H54 (cell line): Measurements from ENCODE around the gene ZNF593OS.

Experiments used
- DNase-seq: peaks from one replicate; pipeline ENCODE4 v3.0.0; 2011; ENCODE audit warnings: low spot score, mixed read lengths; ENCODE audit not compliant: insufficient read length
- FAIRE-seq: peaks from 3 replicates; lab custom pipeline; 2011; peaks lifted over from hg19 to GRCh38; lab: Jason Lieb, UNC
- POLR2A ChIP-seq: IDR thresholded peaks from 2 replicates; pipeline ENCODE4 v1.6.1; 2011; ENCODE audit warnings: low read depth, mild to moderate bottlenecking, low read length

Gene ZNF593OS

DNA sequence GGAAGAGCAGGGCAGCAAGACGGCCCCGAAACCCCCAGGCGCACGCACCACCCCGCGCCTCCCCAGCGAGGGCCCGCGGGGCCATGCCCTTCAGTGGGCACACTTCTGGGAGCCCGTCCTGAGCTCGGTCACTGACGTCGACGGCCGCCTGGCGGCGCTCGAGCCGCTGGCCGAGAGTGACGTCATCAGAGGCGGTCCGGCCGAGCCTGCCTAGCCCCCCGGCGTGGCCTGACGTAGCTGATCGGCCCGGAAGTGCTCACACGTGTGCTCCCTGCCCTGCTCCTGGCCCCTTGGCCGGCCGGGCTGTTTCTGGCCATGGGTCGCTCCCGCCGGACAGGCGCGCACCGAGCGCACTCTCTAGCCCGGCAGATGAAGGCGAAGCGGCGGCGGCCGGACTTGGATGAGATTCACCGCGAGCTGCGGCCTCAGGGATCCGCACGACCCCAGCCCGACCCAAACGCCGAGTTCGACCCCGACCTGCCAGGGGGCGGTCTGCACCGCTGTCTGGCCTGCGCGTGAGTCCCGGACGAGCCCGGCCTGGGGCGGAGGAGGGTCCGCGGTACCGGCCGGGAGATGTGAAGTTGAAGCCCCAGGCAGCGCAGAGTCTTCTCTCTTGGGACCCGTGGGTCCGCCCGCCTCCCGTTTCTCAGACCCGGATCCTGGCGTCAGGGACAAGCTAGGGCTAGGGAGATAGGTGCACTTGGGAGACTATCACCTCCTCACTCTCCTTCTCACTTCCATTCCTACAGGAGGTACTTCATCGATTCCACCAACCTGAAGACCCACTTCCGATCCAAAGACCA is 1.8 kb downstream of the ZNF593OS start, which contains the start of gene ZNF593:
TSS of gene ZNF593 (plus strand) at position 240 of the 803 bp plus-strand sequence. CDS start at position 316, 76 bp downstream.
- DNase-seq (peak; percentile 96), FAIRE-seq (peak; percentile 68)
- peak; percentile 62 for TF ChIP-seq POLR2A

DNA sequence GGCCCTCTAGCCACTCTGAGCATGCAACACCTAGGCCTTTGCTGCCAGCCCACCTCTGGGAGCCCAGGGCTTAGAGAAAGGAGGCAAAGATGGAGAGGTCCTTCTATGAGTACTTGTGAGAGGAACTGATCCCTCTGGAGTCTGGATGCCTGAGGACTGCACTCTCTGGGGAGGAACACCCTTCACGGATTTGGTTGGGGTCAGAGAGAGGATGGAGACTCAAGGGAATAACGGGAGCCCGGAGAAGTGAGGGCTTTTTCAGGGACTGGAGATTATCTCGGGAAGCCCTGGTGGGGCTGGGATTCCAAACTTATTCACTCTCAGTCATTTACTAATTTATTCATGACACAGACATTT is 2.5 kb downstream of the ZNF593OS start:
- TF ChIP-seq POLR2A, result no peak
- no peak for DNase-seq
- no peak for FAIRE-seq

DNA sequence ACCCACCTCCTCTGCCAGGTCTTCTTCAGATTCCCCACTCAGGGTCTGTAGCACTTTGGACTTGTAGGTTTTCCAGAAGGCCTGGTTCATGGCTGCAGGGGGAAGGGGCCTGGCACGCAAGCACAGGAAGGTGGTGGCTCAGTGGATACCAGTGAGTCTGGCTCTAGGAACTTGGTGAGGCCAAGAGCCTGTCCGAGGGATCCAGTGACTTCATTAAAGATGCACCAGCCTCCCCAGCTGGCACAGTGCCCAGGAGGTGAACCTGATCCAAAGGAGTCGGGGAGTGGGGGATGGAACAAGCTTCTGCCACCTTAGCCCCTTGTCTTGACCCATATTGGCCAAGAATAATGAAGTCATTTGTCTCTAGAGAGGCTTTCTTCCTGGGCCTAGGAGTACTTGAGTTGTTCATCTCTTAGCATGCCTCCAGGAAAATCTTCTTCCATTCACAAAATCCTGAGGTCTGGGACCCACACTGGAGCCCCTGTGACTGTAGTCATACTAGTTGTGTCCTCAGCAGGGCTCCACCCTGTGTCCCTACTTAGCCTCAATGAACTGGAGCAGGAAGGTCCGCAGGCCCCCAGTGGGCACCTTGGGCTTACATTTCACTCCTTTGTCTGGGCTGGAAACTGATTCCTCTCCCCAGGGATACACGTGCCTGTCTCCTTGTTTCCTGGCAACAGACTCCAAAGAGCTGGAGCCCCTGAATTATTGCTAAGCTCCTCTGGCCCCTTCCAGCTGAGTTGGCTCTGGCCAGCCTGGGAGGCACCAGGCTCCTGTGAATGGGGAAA is 3.0 kb downstream of the ZNF593OS start, which contains the start of gene C1orf232:
TSS of gene C1orf232 (minus strand) at position 554 of the 788 bp plus-strand sequence. CDS start at position 90, 464 bp downstream.
- TF ChIP-seq POLR2A, result no peak
- no peak for DNase-seq
- FAIRE-seq, result no peak

DNA sequence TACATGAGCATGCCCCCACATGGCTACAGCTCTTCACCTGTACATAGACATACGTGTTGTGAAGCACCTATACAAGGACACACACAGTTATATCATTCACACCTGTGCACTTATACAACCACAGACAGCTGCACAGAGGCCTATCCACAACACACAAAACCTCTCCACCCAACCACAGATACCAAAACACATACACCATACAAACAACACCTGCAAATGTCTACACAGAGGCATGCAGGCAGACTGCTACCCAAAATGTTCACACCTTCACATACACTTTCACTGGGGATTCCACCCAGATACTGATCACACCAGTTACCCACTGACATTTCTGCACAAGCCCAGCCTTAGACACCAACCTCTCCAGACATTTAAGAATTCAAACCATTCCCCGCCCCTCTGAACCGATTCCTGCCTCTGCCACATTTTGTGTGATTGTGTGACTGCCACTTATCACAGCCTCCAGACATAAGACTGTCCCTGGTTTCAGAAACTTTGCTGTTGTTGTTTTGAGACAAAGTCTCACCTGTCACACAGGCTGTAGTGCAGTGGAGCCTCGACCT is 4.8 kb downstream of the ZNF593OS start:
- FAIRE-seq (no peak), DNase-seq (no peak)
- no peak for TF ChIP-seq POLR2A

DNA sequence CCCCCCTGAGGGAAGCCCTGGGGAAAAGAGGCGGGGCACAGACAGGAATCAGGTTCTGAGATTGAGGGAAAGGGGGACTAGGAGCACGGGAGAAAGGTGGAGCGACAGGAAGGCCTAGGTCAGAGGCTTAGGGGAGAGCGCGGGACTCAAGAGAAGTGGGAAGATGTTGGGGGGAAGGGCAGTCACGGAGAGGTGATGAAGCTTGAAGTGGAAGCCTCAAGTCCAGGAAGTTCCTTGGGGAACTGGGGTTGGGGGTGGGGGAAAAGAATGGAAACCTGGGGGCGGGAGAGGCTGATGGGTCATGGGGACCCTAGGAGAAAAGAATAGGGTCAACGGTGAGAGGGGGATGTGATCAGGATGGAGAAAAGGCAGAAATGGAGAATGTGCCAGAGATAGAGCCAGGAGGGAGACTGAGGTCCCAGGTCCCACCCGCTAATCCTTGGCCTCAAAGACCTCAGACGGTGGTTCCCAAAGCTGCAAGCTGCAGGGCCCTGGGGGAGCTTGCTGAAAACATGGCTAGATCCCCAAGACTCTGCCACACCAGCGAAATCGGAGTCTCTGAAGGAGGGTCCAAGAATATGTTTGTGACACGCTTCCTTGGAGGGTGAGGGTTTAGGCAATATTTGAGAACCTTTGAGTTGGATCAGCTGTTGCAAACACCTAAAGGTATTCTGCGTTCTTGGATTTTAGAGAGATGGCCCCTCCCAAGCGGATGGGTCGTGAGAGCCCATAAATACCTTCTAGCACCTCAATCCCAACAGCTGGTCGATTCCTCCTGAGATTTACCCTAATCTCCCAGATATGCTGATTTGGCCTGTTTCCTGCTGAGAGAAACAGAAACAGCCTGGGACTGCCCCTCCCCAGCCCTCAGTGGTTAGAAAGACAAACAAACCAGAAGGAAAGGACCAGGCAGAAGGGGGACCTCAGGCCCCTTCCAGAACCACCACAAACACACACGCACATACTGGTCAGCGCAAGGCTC is 6.5 kb downstream of the ZNF593OS start:
- DNase-seq (no peak), FAIRE-seq (no peak)
- TF ChIP-seq POLR2A, result no peak

DNA sequence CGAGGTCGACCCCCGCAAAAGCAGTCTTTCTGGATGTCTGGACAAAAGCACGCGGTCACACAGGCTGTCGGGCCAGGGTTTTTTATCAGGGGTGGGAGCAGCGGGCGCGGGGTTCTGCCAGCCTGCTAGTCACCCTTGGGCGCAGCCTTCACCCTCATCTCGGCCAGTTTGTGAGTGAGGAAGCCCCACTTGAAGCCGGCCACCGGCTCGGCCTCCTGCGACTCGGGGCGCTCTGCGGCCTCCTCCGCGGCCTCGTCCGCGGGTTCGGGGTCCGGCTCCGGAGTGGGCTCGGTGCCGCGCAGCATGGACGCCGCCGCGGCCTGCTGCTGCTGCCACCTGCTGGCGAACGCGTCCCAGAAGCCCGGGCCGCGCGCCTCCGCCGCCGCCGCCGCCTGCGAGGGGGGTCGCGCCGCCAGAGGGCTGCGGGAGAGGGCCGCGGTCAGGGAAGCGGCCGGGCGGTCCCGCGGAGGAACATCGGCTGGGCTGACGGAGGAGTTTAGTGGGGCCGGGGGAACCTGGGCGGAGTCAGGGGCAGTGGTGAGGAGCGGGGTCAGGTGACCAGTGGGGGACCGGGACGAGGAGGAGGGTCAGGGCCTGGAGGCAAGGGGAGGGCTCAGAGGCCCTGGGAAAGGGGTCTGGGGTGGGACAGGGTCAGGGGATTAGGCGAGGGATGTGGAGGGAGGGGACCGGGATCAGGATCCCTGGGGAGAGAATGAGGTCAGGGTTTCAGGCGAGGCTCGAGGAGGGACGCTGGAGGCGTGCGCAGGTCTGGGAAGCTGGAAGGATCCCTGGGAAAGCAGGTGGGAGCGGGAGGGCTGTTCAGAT is 7.4 kb downstream of the ZNF593OS start:
- FAIRE-seq (no peak), DNase-seq (no peak)
- no peak for TF ChIP-seq POLR2A

DNA sequence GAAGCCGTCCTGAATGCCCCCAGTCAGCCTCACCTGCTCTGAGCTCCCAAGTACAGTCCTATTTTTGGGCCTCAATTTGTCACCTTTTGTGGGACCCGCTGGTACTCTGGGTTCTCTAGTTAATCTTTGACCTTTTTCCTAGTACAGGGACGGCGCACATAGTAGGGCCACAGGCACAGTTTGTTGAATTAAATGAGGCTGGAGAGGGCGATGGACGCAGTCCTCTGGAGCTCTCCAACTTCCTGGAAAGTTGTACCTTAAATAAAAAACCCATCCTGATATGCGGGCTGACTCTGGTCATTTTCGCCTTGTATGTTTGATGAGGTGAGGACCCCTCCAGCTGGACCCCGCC is 8.0 kb downstream of the ZNF593OS start:
- FAIRE-seq (no peak), DNase-seq (no peak)
- TF ChIP-seq POLR2A, result no peak

DNA sequence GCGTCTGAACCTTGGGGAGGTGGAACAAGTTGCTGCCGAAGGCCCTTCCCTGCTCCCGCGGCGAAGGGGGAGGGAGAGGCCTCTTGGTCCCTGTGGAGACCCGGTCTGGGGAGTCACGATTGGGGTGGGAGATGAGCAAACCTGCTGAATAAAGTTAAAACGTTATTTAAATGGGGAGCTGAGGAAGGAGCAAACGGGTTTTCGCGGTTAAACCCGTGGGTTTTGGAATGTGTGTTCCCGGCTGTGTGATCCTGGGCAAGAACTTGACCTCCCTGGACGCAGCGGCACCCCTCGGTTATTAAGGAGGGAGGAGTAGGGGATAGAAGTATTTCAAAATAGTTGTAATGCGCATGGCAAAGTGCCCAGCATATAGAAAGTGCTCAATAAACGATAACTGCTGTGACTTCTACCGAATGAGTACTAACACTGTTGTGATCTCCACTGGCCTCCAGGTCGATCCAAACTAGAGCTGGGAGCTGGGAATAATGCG is 9.4 kb downstream of the ZNF593OS start:
- DNase-seq, result no peak
- no peak for FAIRE-seq
- no peak for TF ChIP-seq POLR2A

DNA sequence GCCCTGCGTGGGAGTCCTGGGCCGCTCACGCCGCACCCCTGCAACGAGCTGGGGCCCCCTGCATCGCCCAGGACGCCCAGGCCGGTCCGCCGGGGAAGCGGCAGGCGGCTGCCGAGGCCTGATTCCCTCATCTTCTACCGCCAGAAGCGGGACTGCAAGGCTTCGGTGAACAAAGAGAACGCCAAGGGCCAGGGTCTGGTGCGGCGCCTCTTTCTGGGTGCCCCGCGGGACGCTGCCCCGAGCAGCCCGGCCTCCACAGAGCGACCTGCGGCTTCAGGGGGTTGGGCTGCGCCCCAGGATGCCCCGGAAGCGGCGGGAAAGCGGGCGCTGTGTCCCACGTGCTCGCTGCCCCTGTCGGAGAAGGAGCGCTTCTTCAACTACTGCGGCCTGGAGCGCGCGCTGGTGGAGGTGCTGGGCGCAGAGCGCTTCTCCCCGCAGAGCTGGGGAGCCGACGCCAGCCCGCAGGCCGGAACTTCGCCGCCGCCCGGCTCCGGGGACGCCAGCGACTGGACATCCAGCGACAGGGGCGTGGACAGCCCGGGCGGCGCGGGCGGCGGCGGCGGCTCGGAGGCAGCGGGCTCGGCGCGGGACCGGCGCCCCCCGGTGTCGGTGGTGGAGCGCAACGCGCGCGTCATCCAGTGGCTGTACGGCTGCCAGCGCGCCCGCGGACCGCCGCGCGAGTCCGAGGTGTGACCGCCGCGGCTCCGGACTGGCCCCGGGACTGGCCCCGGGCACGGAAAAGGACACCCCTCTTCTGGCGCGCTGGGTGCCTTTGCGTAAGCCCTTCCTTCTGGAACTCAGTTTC is 10.0 kb downstream of the ZNF593OS start:
- DNase-seq (no peak), FAIRE-seq (no peak)
- no peak for TF ChIP-seq POLR2A

DNA sequence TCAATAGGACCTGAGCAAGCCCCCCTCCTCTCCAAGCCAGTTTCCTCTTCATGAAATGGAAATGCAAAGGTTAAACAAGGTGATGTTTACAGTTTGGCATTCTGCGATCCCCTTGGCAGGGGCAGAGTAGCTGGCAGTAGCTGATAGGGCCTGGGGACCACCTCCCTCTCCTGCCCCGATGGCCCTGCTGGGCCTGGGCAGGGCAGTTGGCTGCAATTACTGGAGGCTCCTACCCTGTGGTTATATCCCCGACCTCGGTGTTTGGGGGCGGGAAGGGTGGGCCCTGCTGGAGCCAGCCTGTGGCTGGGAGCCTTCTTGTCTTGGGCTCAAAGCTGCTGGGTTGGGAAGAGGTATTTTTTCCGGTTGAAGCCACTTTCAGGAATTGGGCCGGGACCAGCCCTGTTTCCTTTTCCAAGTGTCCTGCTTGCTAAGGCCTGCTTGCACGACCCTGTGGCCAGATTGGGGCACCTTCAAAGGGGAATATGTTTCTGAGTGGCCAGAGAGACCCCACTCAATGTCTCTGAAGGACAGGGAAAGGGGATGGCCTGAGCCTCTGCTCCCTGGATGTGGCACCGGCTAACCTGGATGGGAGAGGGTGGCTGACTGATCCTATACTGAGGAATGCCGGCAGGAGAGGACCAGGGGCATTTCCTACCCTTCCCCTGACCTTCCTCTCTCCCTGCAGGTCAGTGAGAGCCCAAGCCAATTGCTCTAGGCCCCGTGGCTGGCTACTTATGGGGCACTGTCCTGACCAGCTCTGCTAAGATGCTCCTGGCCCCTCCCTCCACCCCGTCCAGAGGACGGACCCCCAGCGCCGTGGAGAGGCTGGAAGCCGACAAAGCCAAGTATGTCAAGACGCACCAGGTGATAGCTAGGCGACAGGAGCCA is 10.9 kb downstream of the ZNF593OS start:
- FAIRE-seq (no peak), DNase-seq (no peak)
- no peak for TF ChIP-seq POLR2A

DNA sequence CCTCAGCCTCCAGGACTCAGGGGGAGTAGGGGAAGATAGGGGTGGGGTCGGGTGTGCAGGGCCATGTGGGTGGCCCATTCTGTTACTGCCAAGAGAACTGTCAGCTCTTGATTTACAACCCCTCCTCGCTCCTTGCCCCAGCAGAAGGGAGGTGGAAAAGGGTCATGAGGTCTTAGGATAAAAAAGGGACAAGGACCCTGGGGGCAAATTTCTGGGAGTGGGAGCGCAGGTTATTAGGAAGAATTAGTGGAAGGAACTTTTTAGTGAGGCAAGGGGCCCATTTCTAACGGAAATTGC is 11.9 kb downstream of the ZNF593OS start:
- FAIRE-seq, result no peak

More for the DNA sequence above, 11.9 kb downstream of the ZNF593OS start:
- DNase-seq, result no peak
- no peak for TF ChIP-seq POLR2A
